B cell (primary cell): ENCODE data around the gene ST6GAL1. TPM values are rescaled to one million over a fixed set of nuclear protein-coding genes. Genes with fewer than 3 reads are reported as not detected.

Source experiments
- ATAC-seq: fragments of 200-7000 bp; cut with Tn5 transposase; one replicate; pipeline ENCODE4 v1.10.0; 2021; ENCODE audit warnings: low read depth, mild to moderate bottlenecking, moderate number of reproducible peaks, moderate library complexity
- CTCF ChIA-PET: fragments of 350-600 bp; sonication (Branson Sonifier 250); formaldehyde crosslinking; loops from one replicate; lab custom pipeline; 2021; ENCODE audit warnings: antibody characterized with exemption, inconsistent platforms; lab: Charles Lee
- POLR2A ChIA-PET: fragments of 350-600 bp; sonication (Branson Sonifier 250); formaldehyde crosslinking; loops from one replicate; lab custom pipeline; 2021; ENCODE audit warnings: antibody characterized with exemption; lab: Charles Lee
- DNase-seq: peaks from one replicate; pipeline ENCODE4 v3.0.0; 2013
- H2AFZ ChIP-seq: 2 replicates; pipeline ENCODE4 v1.6.1; 2012; ENCODE audit warnings: mild to moderate bottlenecking, low read depth, low read length; ENCODE audit not compliant: insufficient read depth, poor library complexity, severe bottlenecking
- H3K27ac ChIP-seq, 2 donors: 1 replicate in 1 of 2; 2 replicates in 1 of 2; pipeline ENCODE4 v1.5.1; 2012 to 2013; ENCODE audit warnings: low read length in 2 of 2, mild to moderate bottlenecking in 2 of 2, moderate library complexity in 1 of 2
- H3K27me3 ChIP-seq, 4 experiments: fragments of 200-600 bp in 1 of 4; sonication (generic) in 1 of 4; replicated peaks in 1 of 4; 1 replicate in 2 of 4; 2 replicates in 2 of 4; pipeline versions ENCODE4 v1.6.1 to v1.7.0; 2013 to 2016; ENCODE audit warnings: low read length in 3 of 4, mild to moderate bottlenecking in 2 of 4, mixed read lengths in 1 of 4, moderate library complexity in 1 of 4; ENCODE audit not compliant: insufficient read depth in 4 of 4, control insufficient read depth in 3 of 4; ENCODE audit errors: control extremely low read depth in 1 of 4
- H3K36me3 ChIP-seq, 2 experiments: replicated peaks in 1 of 2; 1 replicate in 1 of 2; 2 replicates in 1 of 2; pipeline versions ENCODE4 v1.6.1 to v1.7.1; 2013; ENCODE audit warnings: low read length in 1 of 2; ENCODE audit not compliant: insufficient read depth in 2 of 2, control insufficient read depth in 1 of 2; ENCODE audit errors: control extremely low read depth in 1 of 2, extremely low read depth in 1 of 2
- H3K4me1 ChIP-seq, 2 donors: fragments of 200-600 bp in 1 of 2; sonication (generic) in 1 of 2; 1 replicate in 1 of 2; 2 replicates in 1 of 2; pipeline versions ENCODE4 v1.5.1 to v1.6.1; 2013 to 2017; ENCODE audit warnings: low read length in 2 of 2; ENCODE audit not compliant: control insufficient read depth in 2 of 2, insufficient read depth in 2 of 2
- H3K4me2 ChIP-seq: replicated peaks from 2 replicates; pipeline ENCODE3; 2012; ENCODE audit warnings: mild to moderate bottlenecking, low read depth, low read length; ENCODE audit not compliant: poor library complexity, severe bottlenecking
- H3K4me3 ChIP-seq, 5 experiments: fragments of 200-600 bp in 1 of 5; sonication (generic) in 1 of 5; 1 replicate in 3 of 5; 2 replicates in 2 of 5; pipeline versions ENCODE4 v1.5.1 to v1.7.0; 2011 to 2016; ENCODE audit warnings: low read length in 4 of 5, mild to moderate bottlenecking in 4 of 5, low read depth in 2 of 5, control low read depth in 1 of 5, moderate library complexity in 1 of 5; ENCODE audit not compliant: insufficient read depth in 1 of 5; ENCODE audit errors: control extremely low read depth in 1 of 5, extremely low read depth in 1 of 5
- H3K79me2 ChIP-seq: fragments of 200-600 bp; sonication (generic); one replicate; pipeline ENCODE4 v1.6.0; 2016; ENCODE audit warnings: low read length; ENCODE audit not compliant: control insufficient read depth, insufficient read depth
- H3K9ac ChIP-seq: fragments of 200-600 bp; sonication (generic); 2 replicates; pipeline ENCODE4 v1.6.1; 2017; ENCODE audit warnings: mild to moderate bottlenecking, low read length, moderate library complexity
- H3K9me3 ChIP-seq, 3 donors: one replicate each; pipeline versions ENCODE4 v1.6.1 to v1.7.1; 2013; ENCODE audit warnings: low read length in 2 of 3; ENCODE audit not compliant: control insufficient read depth in 2 of 3, insufficient read depth in 1 of 3; ENCODE audit errors: control extremely low read depth in 1 of 3
- H4K20me1 ChIP-seq: 2 replicates; pipeline ENCODE4 v1.6.0; 2012; ENCODE audit warnings: mild to moderate bottlenecking, low read length; ENCODE audit not compliant: insufficient read depth, control insufficient read depth, poor library complexity, severe bottlenecking
- H3K27ac Mint-ChIP-seq: one replicate; pipeline ENCODE4 v1.8.0; 2021; ENCODE audit warnings: mixed read lengths
- H3K27me3 Mint-ChIP-seq: one replicate; pipeline ENCODE4 v1.8.0; 2021; ENCODE audit warnings: mixed read lengths
- H3K4me1 Mint-ChIP-seq: one replicate; pipeline ENCODE4 v1.8.0; 2021; ENCODE audit warnings: mixed read lengths
- H3K4me3 Mint-ChIP-seq: one replicate; pipeline ENCODE4 v1.8.0; 2021; ENCODE audit warnings: mixed read lengths
- H3K9me3 Mint-ChIP-seq: one replicate; pipeline ENCODE4 v1.8.0; 2022; ENCODE audit warnings: mixed read lengths; ENCODE audit not compliant: insufficient read depth
- EZH2 ChIP-seq: IDR thresholded peaks from 2 replicates; pipeline ENCODE4 v1.6.1; 2012; ENCODE audit warnings: borderline replicate concordance, low read depth, mild to moderate bottlenecking, moderate library complexity, low read length; ENCODE audit not compliant: insufficient read depth, poor library complexity, severe bottlenecking
- WGBS: methylation state at CpG from one replicate; pipeline ENCODE4 v1.1.5; 2013; ENCODE audit warnings: missing lambda C conversion rate; ENCODE audit not compliant: insufficient coverage; 5-methylcytosine and 5-hydroxymethylcytosine counted together
- intact Hi-C: fragments of 100-400 bp; cut with micrococcal nuclease; formaldehyde crosslinking; loops from one replicate; pipeline ENCODE4 v1.10.0; 2022
- polyA minus RNA-seq: library from RNA; depleted of rRNA, polyadenylated mRNA; stranded (reverse); fragments of >200 nt; gene quantifications from 2 replicates; pipeline ENCODE4 v1.2.3, GENCODE V29; 2012
- polyA plus RNA-seq: library from polyadenylated mRNA; depleted of rRNA; stranded (reverse); fragments of >200 nt; gene quantifications from 2 replicates; pipeline ENCODE4 v1.2.3, GENCODE V29; 2012
- total RNA-seq, 2 donors: library from RNA; stranded (reverse); fragments of 120-200 nt in 1 of 2; gene quantifications; 1 replicate in 1 of 2; 2 replicates in 1 of 2; pipeline versions ENCODE4 v1.2.3 to v1.2.4, GENCODE V29; 2013 to 2022
- TF ChIP-seq, protein P1 (sequence below): fragments of 200-600 bp; IDR thresholded peaks from one replicate; pipeline ENCODE4 v1.8.0; 2022; ENCODE audit warnings: antibody characterized with exemption, mild to moderate bottlenecking

The ST6GAL1 gene, protein sequence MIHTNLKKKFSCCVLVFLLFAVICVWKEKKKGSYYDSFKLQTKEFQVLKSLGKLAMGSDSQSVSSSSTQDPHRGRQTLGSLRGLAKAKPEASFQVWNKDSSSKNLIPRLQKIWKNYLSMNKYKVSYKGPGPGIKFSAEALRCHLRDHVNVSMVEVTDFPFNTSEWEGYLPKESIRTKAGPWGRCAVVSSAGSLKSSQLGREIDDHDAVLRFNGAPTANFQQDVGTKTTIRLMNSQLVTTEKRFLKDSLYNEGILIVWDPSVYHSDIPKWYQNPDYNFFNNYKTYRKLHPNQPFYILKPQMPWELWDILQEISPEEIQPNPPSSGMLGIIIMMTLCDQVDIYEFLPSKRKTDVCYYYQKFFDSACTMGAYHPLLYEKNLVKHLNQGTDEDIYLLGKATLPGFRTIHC
- total RNA-seq (563 and 585 TPM in 2 replicates), polyA plus RNA-seq (174 and 218 TPM in 2 replicates), polyA minus RNA-seq (207 and 313 TPM in 2 replicates)
- total RNA-seq (2013) = 234 TPM

DNA sequence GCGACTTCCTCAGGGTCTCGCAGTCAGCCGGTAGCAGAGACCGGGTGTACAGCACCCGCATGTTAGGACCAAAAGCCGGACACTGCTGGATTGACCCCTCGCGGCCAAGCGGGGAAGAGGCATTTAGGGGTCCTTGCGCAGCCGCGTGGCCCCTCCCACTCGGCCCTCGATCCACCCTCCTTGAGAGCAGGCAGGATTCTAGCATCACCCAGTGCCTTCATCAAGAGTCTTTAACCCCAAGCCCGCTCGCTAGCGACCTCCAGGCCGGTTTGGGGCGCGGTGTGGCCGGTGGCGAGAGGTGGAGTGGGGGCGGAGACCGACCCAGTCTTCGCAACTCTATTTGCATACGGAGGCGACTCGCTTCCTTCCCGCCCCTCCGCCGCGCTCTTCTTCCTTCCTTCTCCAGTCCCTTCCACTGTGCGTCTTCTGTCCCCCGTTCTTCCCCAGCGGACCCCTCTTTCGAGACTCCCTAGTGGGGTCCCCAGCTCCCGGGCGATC, at the start of gene ST6GAL1:
Gene ST6GAL1 (plus strand): TSS at position 384 of the 498 bp plus-strand sequence. CDS start 112,178 bp downstream, outside the sequence.
- ATAC-seq = peak; percentile 69
- H3K4me1 Mint-ChIP-seq = peaks cover 57% of the 10 kb centered on the region
- peaks cover 0 to 4% (median 0%) of the 10 kb centered on the region in 3 donors for H3K9me3 ChIP-seq
- H3K9ac ChIP-seq = peak within 1 kb of the TSS; percentile 92
- H4K20me1 ChIP-seq = peaks cover 38% of the 10 kb centered on the region
- H3K4me1 ChIP-seq = peaks cover 30 to 41% of the 10 kb centered on the region in 2 donors
- peaks cover 0 to 25% of the 10 kb centered on the region in 2 experiments for H3K36me3 ChIP-seq
- H3K27ac ChIP-seq = peak within 1 kb of the TSS; percentile 79 to 83
- peak within 1 kb of the TSS; percentile 84 to 94 (median 91) for H3K4me3 ChIP-seq
- ChIA-PET POLR2A (interaction anchor here (0.6 to 2.6 kb wide), 6 partner anchors 22 to 100 kb away, joined by 3 to 16 read pairs (median 8); no protein-coding TSS in a partner anchor), CTCF (interaction anchor here (1.2 to 8.0 kb wide), 6 partner anchors 14 to 100 kb away, joined by 4 to 109 read pairs (median 9); no protein-coding TSS in a partner anchor)
- DNase-seq = peak; percentile 86
- H3K27me3 ChIP-seq = no peaks in the 10 kb centered on the region
- no peaks in the 10 kb centered on the region for H3K27me3 Mint-ChIP-seq
- peak within 1 kb of the TSS; percentile 84 for H3K4me2 ChIP-seq
- TF ChIP-seq, protein P1, sequence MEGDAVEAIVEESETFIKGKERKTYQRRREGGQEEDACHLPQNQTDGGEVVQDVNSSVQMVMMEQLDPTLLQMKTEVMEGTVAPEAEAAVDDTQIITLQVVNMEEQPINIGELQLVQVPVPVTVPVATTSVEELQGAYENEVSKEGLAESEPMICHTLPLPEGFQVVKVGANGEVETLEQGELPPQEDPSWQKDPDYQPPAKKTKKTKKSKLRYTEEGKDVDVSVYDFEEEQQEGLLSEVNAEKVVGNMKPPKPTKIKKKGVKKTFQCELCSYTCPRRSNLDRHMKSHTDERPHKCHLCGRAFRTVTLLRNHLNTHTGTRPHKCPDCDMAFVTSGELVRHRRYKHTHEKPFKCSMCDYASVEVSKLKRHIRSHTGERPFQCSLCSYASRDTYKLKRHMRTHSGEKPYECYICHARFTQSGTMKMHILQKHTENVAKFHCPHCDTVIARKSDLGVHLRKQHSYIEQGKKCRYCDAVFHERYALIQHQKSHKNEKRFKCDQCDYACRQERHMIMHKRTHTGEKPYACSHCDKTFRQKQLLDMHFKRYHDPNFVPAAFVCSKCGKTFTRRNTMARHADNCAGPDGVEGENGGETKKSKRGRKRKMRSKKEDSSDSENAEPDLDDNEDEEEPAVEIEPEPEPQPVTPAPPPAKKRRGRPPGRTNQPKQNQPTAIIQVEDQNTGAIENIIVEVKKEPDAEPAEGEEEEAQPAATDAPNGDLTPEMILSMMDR = peak; percentile 16
- TF ChIP-seq EZH2 = no peak
- peak within 1 kb of the TSS; percentile 84 for H2AFZ ChIP-seq
- H3K4me3 Mint-ChIP-seq = peak within 1 kb of the TSS; percentile 100
- intact Hi-C loops = loop anchor here (1.0 to 5.0 kb wide), 7 partner anchors 21 to 359 kb away; partner anchors contain the start of gene DNAJB11
- H3K27ac Mint-ChIP-seq = peak within 1 kb of the TSS; percentile 98
- WGBS = 2% methylated on average over 33 of the region's 38 CpGs
- peaks cover 3% of the 10 kb centered on the region for H3K9me3 Mint-ChIP-seq
- H3K79me2 ChIP-seq = peaks cover 48% of the 10 kb centered on the region

DNA sequence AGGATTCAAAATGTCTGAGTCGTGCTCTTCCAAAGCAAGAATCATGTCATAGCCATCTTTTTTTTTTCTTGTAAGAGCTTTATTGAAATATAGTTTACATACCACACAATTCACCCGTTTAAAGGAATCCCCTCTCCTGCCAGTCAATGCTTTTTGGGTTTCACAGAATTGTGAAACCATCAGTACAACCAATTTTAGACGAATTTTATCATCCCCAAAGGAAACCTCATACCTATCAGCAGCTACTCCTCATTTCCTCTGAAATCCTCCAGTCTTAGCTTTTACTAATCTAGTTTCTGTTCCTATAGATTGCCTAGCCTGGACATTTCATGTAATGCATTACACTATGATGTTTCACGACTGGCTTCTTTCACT, 48.2 kb upstream of the ST6GAL1 start:
- intact Hi-C loops = loop anchor here (5.0 kb wide), 1 partner anchor 35 kb away; no protein-coding TSS in a partner anchor
- H3K79me2 ChIP-seq = no peaks in the 10 kb centered on the region
- DNase-seq (no peak), ATAC-seq (no peak)
- H3K4me1 ChIP-seq = no peaks in the 10 kb centered on the region
- POLR2A ChIA-PET = no interaction called here
- no peak overlapping the region for H3K4me2 ChIP-seq
- peaks cover 18% of the 10 kb centered on the region for H3K27me3 Mint-ChIP-seq
- H3K36me3 ChIP-seq = no peaks in the 10 kb centered on the region
- H3K4me1 Mint-ChIP-seq = peaks cover 9% of the 10 kb centered on the region
- H3K27ac Mint-ChIP-seq = no peak overlapping the region
- H3K9ac ChIP-seq = no peak overlapping the region
- WGBS = 0% methylated on average over 2 of the region's 4 CpGs
- H3K9me3 ChIP-seq = no peaks in the 10 kb centered on the region
- CTCF ChIA-PET = no interaction called here
- H4K20me1 ChIP-seq = no peaks in the 10 kb centered on the region
- no peak overlapping the region for H3K27ac ChIP-seq
- H3K27me3 ChIP-seq = peaks cover 0 to 5% (median 0%) of the 10 kb centered on the region in 4 experiments
- no peaks in the 10 kb centered on the region for H3K9me3 Mint-ChIP-seq
- H3K4me3 ChIP-seq = no peak overlapping the region
- TF ChIP-seq, protein P1 = no peak
- no peak for TF ChIP-seq EZH2
- H2AFZ ChIP-seq = no peak overlapping the region
- H3K4me3 Mint-ChIP-seq = no peak overlapping the region
